ENCODE measurements around the gene GPC1.

GRCh38 chr2:240436683-240437550, 1.5 kb downstream of the GPC1 start:
- no peak for TF ChIP-seq CTCF (IDR thresholded peaks at IDR 0.05 in 2 of 3, conservative IDR thresholded peaks at IDR 0.05 in 1 of 3; ENCODE audit: control insufficient read depth in 2 of 3, extremely low read depth in 1 of 3, insufficient read depth in 1 of 3, low read depth in 3 of 3, low read length in 3 of 3)
- TF ChIP-seq EP300 (IDR thresholded peaks at IDR 0.05; ENCODE audit: borderline replicate concordance in 1 of 2, control insufficient read depth in 1 of 2, low read depth in 2 of 2, low read length in 2 of 2), result no peak
- no peak for TF ChIP-seq USF2 (IDR thresholded peaks at IDR 0.05; ENCODE audit: borderline replicate concordance, low read depth, low read length)
